Heart left ventricle (tissue), 16 donors: ENCODE data around the gene ZNF607. TPM values are rescaled to one million over a fixed set of nuclear protein-coding genes. Genes with fewer than 3 reads are reported as not detected.

Experiments
- ATAC-seq, 4 donors: fragments of 200-7000 bp; cut with Tn5 transposase; one replicate each; pipeline ENCODE4 v1.9.1; 2020 to 2022; ENCODE audit warnings: moderate library complexity in 4 of 4, mild to moderate bottlenecking in 3 of 4, moderate number of reproducible peaks in 1 of 4
- DNase-seq, 5 donors: peaks; one replicate each; pipeline ENCODE4 v3.0.0-alpha.2; 2020
- H3K27ac ChIP-seq, 12 donors: fragments of 200-600 bp; sonication (generic) in 4 of 12; one replicate each; pipeline versions ENCODE4 v1.5.0 to v1.8.0; 2016 to 2022; ENCODE audit warnings: mild to moderate bottlenecking in 2 of 12
- H3K27me3 ChIP-seq, 9 donors: fragments of 200-600 bp; sonication (generic) in 2 of 9; one replicate each; pipeline versions ENCODE4 v1.5.1 to v1.8.0; 2016 to 2022; ENCODE audit warnings: mild to moderate bottlenecking in 3 of 9
- H3K36me3 ChIP-seq, 9 donors: fragments of 200-600 bp; sonication (generic) in 2 of 9; one replicate each; pipeline versions ENCODE4 v1.5.0 to v1.8.0; 2018 to 2022; ENCODE audit warnings: mild to moderate bottlenecking in 2 of 9
- H3K4me1 ChIP-seq, 12 donors: fragments of 200-600 bp; sonication (generic) in 4 of 12; one replicate each; pipeline versions ENCODE4 v1.5.0 to v1.8.0; 2016 to 2022; ENCODE audit warnings: mild to moderate bottlenecking in 3 of 12
- H3K4me3 ChIP-seq, 12 donors: fragments of 200-600 bp; sonication (generic) in 4 of 12; one replicate each; pipeline versions ENCODE4 v1.5.0 to v1.8.0; 2017 to 2022; ENCODE audit warnings: mild to moderate bottlenecking in 9 of 12, moderate library complexity in 4 of 12
- H3K9me3 ChIP-seq, 12 donors: fragments of 200-600 bp; sonication (generic) in 4 of 12; one replicate each; pipeline versions ENCODE4 v1.5.0 to v1.8.0; 2016 to 2022; ENCODE audit warnings: mild to moderate bottlenecking in 1 of 12
- CTCF ChIP-seq, 12 donors: fragments of 200-600 bp; sonication (generic) in 4 of 12; IDR thresholded peaks; one replicate each; pipeline versions ENCODE4 v1.5.0 to v1.8.0; 2018 to 2022; ENCODE audit warnings: antibody characterized with exemption in 12 of 12, mild to moderate bottlenecking in 5 of 12
- POLR2A ChIP-seq, 2 donors: fragments of 450-650 bp; IDR thresholded peaks; one replicate each; pipeline ENCODE4 v1.6.1; 2017; ENCODE audit warnings: antibody characterized with exemption in 2 of 2, mild to moderate bottlenecking in 2 of 2, moderate library complexity in 2 of 2
- WGBS, 4 donors: extraction: QIAGEN DNeasy Blood & Tissue Kit in 2 of 4; methylation state at CpG; one replicate each; pipeline versions ENCODE4 v1.1.5 to v1.1.7; 2013 to 2018; 5-methylcytosine and 5-hydroxymethylcytosine counted together
- intact Hi-C, 10 donors: fragments of 100-400 bp; cut with DNase I; formaldehyde crosslinking; loops; one replicate each; pipeline versions ENCODE4 v1.11.1 to v1.14.2; 2022
- polyA plus RNA-seq, 2 donors: library from polyadenylated mRNA; stranded (reverse); fragments of 200-250 nt; gene quantifications; one replicate each; pipeline ENCODE4 v1.2.3, GENCODE V29; 2013
- total RNA-seq, 9 donors: library from RNA; depleted of rRNA in 2 of 9; stranded (reverse); fragments of >200 nt in 2 of 9; fragmentation: NEBNext Ultra II Directional in 3 of 9; extraction: Animal tissue kit (Norgen Biotek cat#: 25700) in 3 of 9; gene quantifications; one replicate each; pipeline versions ENCODE4 v1.1.0 to v1.2.4, GENCODE V29; 2016 to 2023
- donor health status: ischemic (EF 13 %, LVEDD 7.1; RV severe dilation, severe dysfunction).
- donor health status: healthy with polysubstance abuse.
- donor health status: DM: no; HTN: yes; CAD: no.
- donor health status: DM: no; HTN: no; CAD: no.
- donor health status: ischemic (EF 25% LVEDD 6.9; RV normal size, moderate dysfunction).
- donor health status: ischemic (EF 25% LVEDD 5.7; RV mildly dilated, moderate dysfunction).
- donor health status: healthy.
- donor health status: DM: yes; HTN: yes; CAD: no.
- donor health status: ischemic (EF 35%, LVEDD 5.7; RV mildly dilated, moderate dysfunction).
- donor health status: nonischemic (EF 11% LVEDD 7.7; RV severe dilation, severe dysfunction).
- donor health status: DM: yes; HTN: yes; CAD: no.
- donor health status: PGD.
- donor health status: ischemic (EF 29% LVEDD 5.4; RV normal size, mild dysfunction).
- donor health status: nonischemic (EF 23%, LVEDD 6.1; RV moderate dilation, normal function).

Gene ZNF607
- total and polyA plus RNA-seq, 11 donors = 1.8 to 7.9 (median 5.9) TPM

DNA sequence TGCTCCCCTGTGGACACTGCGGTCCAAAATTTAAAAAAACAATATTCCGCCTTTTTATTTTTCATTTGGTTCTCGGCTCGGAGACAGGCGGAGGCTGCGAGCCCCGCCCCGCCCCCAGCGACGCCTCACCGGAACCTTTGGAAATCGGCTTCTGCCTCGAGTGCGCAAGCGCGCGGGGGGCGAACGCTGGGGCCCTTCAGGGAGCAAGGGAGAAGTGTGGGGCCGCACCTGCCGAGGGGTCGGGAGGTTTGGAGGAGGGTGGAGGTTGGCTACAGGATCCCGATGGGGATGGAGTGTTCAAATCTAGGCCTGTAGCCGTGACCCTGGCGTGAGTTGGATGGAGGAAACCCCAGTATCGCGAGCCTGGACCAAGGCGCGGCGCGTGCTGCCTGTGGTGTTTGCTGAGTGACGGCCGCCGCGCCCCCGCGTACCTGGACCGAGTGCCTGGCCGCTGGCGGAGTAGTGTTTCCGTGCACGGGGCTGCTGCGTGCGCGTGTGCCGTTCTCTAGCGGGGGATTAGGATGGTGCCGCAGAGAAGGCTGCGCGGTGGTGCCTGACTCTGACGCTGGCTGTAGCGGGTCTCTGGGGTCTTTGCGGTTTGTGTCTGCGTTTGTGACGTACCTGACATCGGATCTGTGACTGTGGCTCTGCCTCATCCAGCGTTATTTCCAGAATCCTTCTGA is 63.7 kb downstream of the ZNF607 start:
- ATAC-seq (peak; percentile 73 to 89 (median 88)), DNase-seq (peak; percentile 87 to 92 (median 88))
- peaks cover 5 to 27% (median 14%) of the 10 kb centered on the region in 12 donors for H3K4me1 ChIP-seq
- intact Hi-C loops = loop anchor here in 4 of 10 donors (2.0 to 10.0 kb wide), 8 partner anchors 36 to 189 kb away; partner anchors contain the start of genes ZNF607 (in 3 of the 4), ZNF540 (in 2 of the 4), ZNF571 (in 2 of the 4) and ZNF569 (in 1 of the 4)
- H3K27me3 ChIP-seq = no peaks in the 10 kb centered on the region
- no peaks in the 10 kb centered on the region for H3K36me3 ChIP-seq
- peak overlapping the region; percentile 80 to 95 (median 91) for H3K27ac ChIP-seq
- WGBS, 4 donors = 0 to 1% (median 0%) methylated on average over 20 to 57 of the region's 57 CpGs
- H3K9me3 ChIP-seq = peaks cover 0 to 5% (median 0%) of the 10 kb centered on the region in 12 donors
- TF ChIP-seq POLR2A (IDR thresholded peaks at IDR 0.05) = peak in 1 of 2 donors; percentile 24
- no peak for TF ChIP-seq CTCF (IDR thresholded peaks at IDR 0.05)
- H3K4me3 ChIP-seq = peak overlapping the region; percentile 67 to 90 (median 77)

- TF ChIP-seq POLR2A (IDR thresholded peaks at IDR 0.05) (peak in 1 of 2 donors; percentile 51), CTCF (IDR thresholded peaks at IDR 0.05) (peak in 1 of 12 donors; percentile 1)
- H3K36me3 ChIP-seq = no peaks in the 10 kb centered on the region
- peak; percentile 78 to 95 (median 93) for DNase-seq
- intact Hi-C loops = loop anchor here in 4 of 10 donors (2.0 to 10.0 kb wide), 8 partner anchors 37 to 188 kb away; partner anchors contain the start of genes ZNF607 (in 3 of the 4), ZNF540 (in 2 of the 4), ZNF571 (in 2 of the 4) and ZNF569 (in 1 of the 4)
- WGBS, 4 donors = 0 to 1% (median 0%) methylated on average over 10 to 34 of the region's 34 CpGs
- H3K27me3 ChIP-seq = no peaks in the 10 kb centered on the region
- peak within 1 kb of the TSS; percentile 67 to 90 (median 77) for H3K4me3 ChIP-seq
- no peaks in the 10 kb centered on the region for H3K9me3 ChIP-seq
- peak; percentile 93 to 98 (median 94) for ATAC-seq
- H3K27ac ChIP-seq = peak within 1 kb of the TSS; percentile 80 to 95 (median 91)
- H3K4me1 ChIP-seq = peaks cover 5 to 27% (median 14%) of the 10 kb centered on the region in 12 donors
Measured at GRCh38 chr19:37655301-37655688, 64.3 kb downstream of the ZNF607 start, which contains the start of gene ZFP30. Gene ZFP30, minus strand, starts transcription at chr19:37655465. Its CDS starts 7,643 bp downstream, at chr19:37647822.

DNA sequence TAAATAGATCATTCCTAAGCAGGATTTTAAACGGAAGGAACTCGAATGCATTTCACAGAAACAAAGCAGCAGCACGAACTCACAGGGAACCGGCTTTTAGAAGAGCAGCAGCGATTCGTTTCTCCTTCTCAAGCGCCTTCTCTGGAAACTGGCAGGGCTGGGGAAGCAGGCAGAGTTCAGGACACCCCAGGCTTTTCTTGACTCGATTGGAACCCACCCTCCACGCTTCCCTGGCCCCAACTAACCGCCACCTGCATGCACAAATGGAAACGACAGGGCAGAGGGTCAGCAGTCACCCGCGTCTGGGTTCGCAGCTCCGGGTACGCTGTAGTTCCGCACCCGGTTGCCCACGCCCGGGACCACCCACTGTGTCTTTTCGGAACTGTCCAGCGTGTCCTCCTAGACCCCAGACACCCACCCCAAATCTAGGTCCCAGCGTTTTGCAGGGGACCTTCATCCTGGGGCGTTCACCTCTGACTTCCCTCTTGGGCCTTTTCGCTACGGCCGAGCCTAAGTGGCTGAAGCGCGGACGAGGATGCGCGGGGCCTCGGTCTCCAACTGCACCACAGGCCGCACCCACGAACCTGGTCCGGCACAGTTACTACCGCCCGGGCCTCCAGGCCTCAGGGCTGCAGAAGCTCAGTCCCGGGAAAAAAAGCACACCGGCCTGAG is 64.8 kb downstream of the ZNF607 start:
- no peaks in the 10 kb centered on the region for H3K36me3 ChIP-seq
- H3K9me3 ChIP-seq = peaks cover 0 to 2% (median 0%) of the 10 kb centered on the region in 12 donors
- H3K27me3 ChIP-seq = no peaks in the 10 kb centered on the region
- H3K27ac ChIP-seq = peak overlapping the region; percentile 80 to 95 (median 91)
- WGBS, 4 donors = 0% methylated on average over 23 to 40 of the region's 40 CpGs
- TF ChIP-seq POLR2A (IDR thresholded peaks at IDR 0.05) = no peak
- TF ChIP-seq CTCF (IDR thresholded peaks at IDR 0.05) = peak in 1 of 12 donors; percentile 6
- DNase-seq (peak in 4 of 5 donors; percentile 36 to 74 (median 39)), ATAC-seq (peak; percentile 25 to 76 (median 68))
- H3K4me1 ChIP-seq = peaks cover 5 to 27% (median 14%) of the 10 kb centered on the region in 12 donors
- peak overlapping the region; percentile 67 to 90 (median 77) for H3K4me3 ChIP-seq
- intact Hi-C loops = loop anchor here in 4 of 10 donors (2.0 to 10.0 kb wide), 9 partner anchors 38 to 187 kb away; partner anchors contain the start of genes ZNF607 (in 3 of the 4), ZNF540 (in 2 of the 4), ZNF569 (in 2 of the 4) and ZNF570 (in 2 of the 4)
